PFSK-1 (cell line): ENCODE data around the gene NLRP14.

Experiments used
- FOXP2 ChIP-seq: optimal IDR thresholded peaks from 2 replicates; pipeline ENCODE3; 2011; ENCODE audit warnings: borderline replicate concordance, control low read depth, inconsistent platforms; ENCODE audit not compliant: insufficient read depth; ENCODE audit errors: extremely low read length, extremely low read depth
- POLR2AphosphoS5 ChIP-seq: IDR thresholded peaks from 2 replicates; pipeline ENCODE4 v1.6.1; 2012; ENCODE audit warnings: low read depth, mild to moderate bottlenecking, control low read depth, low read length, moderate library complexity
- SIN3A ChIP-seq: IDR thresholded peaks from 2 replicates; pipeline ENCODE4 v1.6.1; 2012; ENCODE audit warnings: mild to moderate bottlenecking, low read length, moderate library complexity, borderline replicate concordance; ENCODE audit not compliant: insufficient read depth
- TAF1 ChIP-seq: IDR thresholded peaks from 2 replicates; pipeline ENCODE4 v1.6.1; 2012; ENCODE audit warnings: low read length, control low read depth, borderline replicate concordance; ENCODE audit not compliant: insufficient read depth
- TF ChIP-seq, protein P1 (sequence below), 2 experiments: IDR thresholded peaks; 2 replicates each; pipeline versions ENCODE4 v1.6.1 to v1.8.0; 2011 to 2012; ENCODE audit warnings: low read depth in 2 of 2, low read length in 2 of 2, control low read depth in 1 of 2, inconsistent platforms in 1 of 2, mild to moderate bottlenecking in 1 of 2, moderate library complexity in 1 of 2; ENCODE audit not compliant: insufficient read depth in 1 of 2

Gene NLRP14

DNA sequence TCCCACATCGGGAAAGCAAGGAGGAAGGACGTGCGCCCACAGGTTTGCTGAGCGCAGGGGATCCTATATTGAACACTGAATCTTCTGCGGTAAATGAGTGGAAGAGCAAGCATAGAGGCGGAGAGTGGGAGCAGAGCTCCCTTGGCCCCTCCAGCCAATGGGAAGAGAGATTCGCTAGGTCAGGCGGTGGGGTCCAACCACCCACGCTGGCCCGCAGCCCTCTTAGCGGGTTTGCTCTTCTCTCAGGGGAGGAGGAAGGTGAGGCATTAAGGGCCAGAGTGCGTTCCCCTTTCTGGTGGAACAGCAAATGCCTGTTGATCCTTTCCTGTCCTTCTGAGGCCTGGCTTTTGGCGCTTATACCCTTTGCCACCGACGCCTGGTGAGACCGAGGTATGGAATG is 10.6 kb downstream of the NLRP14 start:
- TF ChIP-seq POLR2AphosphoS5 (no peak), TAF1 (no peak), SIN3A (no peak), FOXP2 (no peak)
- TF ChIP-seq, protein P1, sequence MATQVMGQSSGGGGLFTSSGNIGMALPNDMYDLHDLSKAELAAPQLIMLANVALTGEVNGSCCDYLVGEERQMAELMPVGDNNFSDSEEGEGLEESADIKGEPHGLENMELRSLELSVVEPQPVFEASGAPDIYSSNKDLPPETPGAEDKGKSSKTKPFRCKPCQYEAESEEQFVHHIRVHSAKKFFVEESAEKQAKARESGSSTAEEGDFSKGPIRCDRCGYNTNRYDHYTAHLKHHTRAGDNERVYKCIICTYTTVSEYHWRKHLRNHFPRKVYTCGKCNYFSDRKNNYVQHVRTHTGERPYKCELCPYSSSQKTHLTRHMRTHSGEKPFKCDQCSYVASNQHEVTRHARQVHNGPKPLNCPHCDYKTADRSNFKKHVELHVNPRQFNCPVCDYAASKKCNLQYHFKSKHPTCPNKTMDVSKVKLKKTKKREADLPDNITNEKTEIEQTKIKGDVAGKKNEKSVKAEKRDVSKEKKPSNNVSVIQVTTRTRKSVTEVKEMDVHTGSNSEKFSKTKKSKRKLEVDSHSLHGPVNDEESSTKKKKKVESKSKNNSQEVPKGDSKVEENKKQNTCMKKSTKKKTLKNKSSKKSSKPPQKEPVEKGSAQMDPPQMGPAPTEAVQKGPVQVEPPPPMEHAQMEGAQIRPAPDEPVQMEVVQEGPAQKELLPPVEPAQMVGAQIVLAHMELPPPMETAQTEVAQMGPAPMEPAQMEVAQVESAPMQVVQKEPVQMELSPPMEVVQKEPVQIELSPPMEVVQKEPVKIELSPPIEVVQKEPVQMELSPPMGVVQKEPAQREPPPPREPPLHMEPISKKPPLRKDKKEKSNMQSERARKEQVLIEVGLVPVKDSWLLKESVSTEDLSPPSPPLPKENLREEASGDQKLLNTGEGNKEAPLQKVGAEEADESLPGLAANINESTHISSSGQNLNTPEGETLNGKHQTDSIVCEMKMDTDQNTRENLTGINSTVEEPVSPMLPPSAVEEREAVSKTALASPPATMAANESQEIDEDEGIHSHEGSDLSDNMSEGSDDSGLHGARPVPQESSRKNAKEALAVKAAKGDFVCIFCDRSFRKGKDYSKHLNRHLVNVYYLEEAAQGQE (IDR thresholded peaks at IDR 0.05; ENCODE audit: insufficient read depth in 1 of 2, low read depth in 2 of 2, low read length in 2 of 2): no peak

DNA sequence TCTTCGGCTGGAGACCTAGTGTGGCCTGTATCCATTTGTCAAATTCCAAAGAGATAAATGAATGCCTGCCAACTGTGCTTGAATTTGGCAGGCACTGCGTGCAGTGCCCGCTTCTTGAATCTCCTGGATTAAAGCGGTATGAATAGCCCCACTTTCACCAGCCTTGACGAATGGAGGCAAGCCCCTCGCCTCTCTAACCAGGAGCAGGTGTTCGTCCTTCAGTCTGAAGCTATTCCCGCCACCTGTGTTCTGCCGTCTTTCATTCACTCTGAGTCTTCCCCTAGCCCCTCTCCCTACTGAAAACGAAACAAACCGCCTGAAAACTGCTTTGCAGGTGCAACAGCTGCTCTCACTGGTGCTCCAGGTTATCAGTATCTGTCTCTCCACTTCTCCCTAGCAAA is 11.2 kb downstream of the NLRP14 start:
- TF ChIP-seq FOXP2 (no peak), SIN3A (no peak), POLR2AphosphoS5 (no peak), TAF1 (no peak)
- TF ChIP-seq, protein P1 (IDR thresholded peaks at IDR 0.05; ENCODE audit: insufficient read depth in 1 of 2, low read depth in 2 of 2, low read length in 2 of 2): no peak

DNA sequence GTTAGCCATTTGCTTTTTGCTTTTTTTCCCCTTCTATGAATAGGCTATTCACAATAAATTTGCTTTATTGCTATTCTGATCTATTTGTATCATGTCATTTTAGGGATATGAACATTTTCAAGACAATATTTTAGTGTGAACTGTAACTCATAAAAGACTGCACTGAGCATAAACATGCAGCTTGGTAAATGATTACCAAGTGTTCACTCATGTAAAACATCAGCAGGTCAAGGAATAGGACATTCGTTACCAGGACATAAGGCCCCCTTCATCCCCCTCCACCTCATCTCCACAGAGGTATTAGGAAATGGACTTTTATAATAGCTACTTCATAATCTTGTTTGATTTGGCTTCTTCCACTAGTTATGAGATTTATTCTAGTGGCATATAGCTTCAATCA is 12.4 kb downstream of the NLRP14 start:
- TF ChIP-seq FOXP2 (no peak), SIN3A (no peak), POLR2AphosphoS5 (no peak), TAF1 (no peak)
- TF ChIP-seq, protein P1 (IDR thresholded peaks at IDR 0.05; ENCODE audit: insufficient read depth in 1 of 2, low read depth in 2 of 2, low read length in 2 of 2): no peak

DNA sequence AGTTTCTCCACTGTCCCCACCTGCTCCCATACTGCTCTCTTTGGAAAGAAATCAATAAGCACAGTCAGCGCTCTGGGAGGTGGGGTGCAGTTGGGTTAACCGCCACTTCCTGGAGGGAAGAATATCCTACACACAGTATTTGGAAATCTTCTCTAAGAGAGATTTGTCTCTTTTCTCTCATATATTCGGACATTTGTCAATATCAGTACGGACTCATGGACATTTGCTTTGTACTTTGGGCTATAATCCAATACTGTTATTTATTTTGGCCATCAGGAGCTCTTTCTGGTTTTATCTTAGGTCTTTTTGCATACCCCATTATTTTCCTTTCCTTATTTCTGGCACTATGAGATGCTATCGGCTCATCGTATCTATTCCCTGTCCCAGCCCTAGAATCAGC is 13.7 kb downstream of the NLRP14 start:
- TF ChIP-seq POLR2AphosphoS5 (no peak), FOXP2 (no peak), TAF1 (no peak), SIN3A (no peak)
- TF ChIP-seq, protein P1 (IDR thresholded peaks at IDR 0.05; ENCODE audit: insufficient read depth in 1 of 2, low read depth in 2 of 2, low read length in 2 of 2): no peak
